Heart left ventricle (tissue), 13 donors: ENCODE measurements around the gene SRCIN1.

ENCODE experiments used
- POLR2A ChIP-seq, 2 donors: fragments of 450-650 bp; IDR thresholded peaks; one replicate each; pipeline ENCODE4 v1.6.1; 2017; ENCODE audit warnings: antibody characterized with exemption in 2 of 2, mild to moderate bottlenecking in 2 of 2, moderate library complexity in 2 of 2
- TF ChIP-seq, protein P1 (sequence below), 12 donors: fragments of 200-600 bp; sonication (generic) in 4 of 12; IDR thresholded peaks; one replicate each; pipeline versions ENCODE4 v1.5.0 to v1.8.0; 2018 to 2022; ENCODE audit warnings: antibody characterized with exemption in 12 of 12, mild to moderate bottlenecking in 5 of 12
- donor health status: ischemic (EF 13 %, LVEDD 7.1; RV severe dilation, severe dysfunction).
- donor health status: DM: no; HTN: yes; CAD: no.
- donor health status: DM: no; HTN: no; CAD: no.
- donor health status: ischemic (EF 25% LVEDD 6.9; RV normal size, moderate dysfunction).
- donor health status: ischemic (EF 25% LVEDD 5.7; RV mildly dilated, moderate dysfunction).
- donor health status: ischemic (EF 35%, LVEDD 5.7; RV mildly dilated, moderate dysfunction).
- donor health status: nonischemic (EF 11% LVEDD 7.7; RV severe dilation, severe dysfunction).
- donor health status: DM: yes; HTN: yes; CAD: no.
- donor health status: PGD.
- donor health status: ischemic (EF 29% LVEDD 5.4; RV normal size, mild dysfunction).
- donor health status: nonischemic (EF 23%, LVEDD 6.1; RV moderate dilation, normal function).

GRCh38 chr17:38498353-38498752 is 107.4 kb downstream of the SRCIN1 start:
- TF ChIP-seq, protein P1, sequence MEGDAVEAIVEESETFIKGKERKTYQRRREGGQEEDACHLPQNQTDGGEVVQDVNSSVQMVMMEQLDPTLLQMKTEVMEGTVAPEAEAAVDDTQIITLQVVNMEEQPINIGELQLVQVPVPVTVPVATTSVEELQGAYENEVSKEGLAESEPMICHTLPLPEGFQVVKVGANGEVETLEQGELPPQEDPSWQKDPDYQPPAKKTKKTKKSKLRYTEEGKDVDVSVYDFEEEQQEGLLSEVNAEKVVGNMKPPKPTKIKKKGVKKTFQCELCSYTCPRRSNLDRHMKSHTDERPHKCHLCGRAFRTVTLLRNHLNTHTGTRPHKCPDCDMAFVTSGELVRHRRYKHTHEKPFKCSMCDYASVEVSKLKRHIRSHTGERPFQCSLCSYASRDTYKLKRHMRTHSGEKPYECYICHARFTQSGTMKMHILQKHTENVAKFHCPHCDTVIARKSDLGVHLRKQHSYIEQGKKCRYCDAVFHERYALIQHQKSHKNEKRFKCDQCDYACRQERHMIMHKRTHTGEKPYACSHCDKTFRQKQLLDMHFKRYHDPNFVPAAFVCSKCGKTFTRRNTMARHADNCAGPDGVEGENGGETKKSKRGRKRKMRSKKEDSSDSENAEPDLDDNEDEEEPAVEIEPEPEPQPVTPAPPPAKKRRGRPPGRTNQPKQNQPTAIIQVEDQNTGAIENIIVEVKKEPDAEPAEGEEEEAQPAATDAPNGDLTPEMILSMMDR (IDR thresholded peaks at IDR 0.05), result no peak
- no peak for TF ChIP-seq POLR2A (IDR thresholded peaks at IDR 0.05)
